HepG2 (cell line): Measurements from ENCODE around the gene NUDT22. TPM values are rescaled to one million over a fixed set of nuclear protein-coding genes. Genes with fewer than 3 reads are reported as not detected.

Experiments
- CENPX ChIP-seq: sonication (generic); formaldehyde crosslinking; IDR thresholded peaks from 2 replicates; pipeline ENCODE4 v1.9.0; 2021; ENCODE audit warnings: mild to moderate bottlenecking, missing genetic modification reagents, moderate library complexity
- DDIT3 ChIP-seq: sonication (generic); formaldehyde crosslinking; IDR thresholded peaks from 2 replicates; pipeline ENCODE4 v1.4.0; 2020; ENCODE audit warnings: mild to moderate bottlenecking, missing genetic modification reagents
- HOXA3 ChIP-seq: sonication (generic); formaldehyde crosslinking; IDR thresholded peaks from 2 replicates; pipeline ENCODE4 v1.5.0; 2020; ENCODE audit warnings: missing genetic modification reagents
- KDM5A ChIP-seq: fragments of 200-600 bp; sonication (generic); IDR thresholded peaks from 2 replicates; pipeline ENCODE4 v1.7.0; 2018; ENCODE audit warnings: antibody characterized with exemption, mild to moderate bottlenecking, low read length, borderline replicate concordance
- KLF15 ChIP-seq: sonication (generic); formaldehyde crosslinking; IDR thresholded peaks from 2 replicates; pipeline ENCODE4 v1.8.1; 2023; ENCODE audit warnings: borderline replicate concordance, mild to moderate bottlenecking, inconsistent platforms, missing genetic modification reagents, mixed read lengths
- MXI1 ChIP-seq: IDR thresholded peaks from 3 replicates; pipeline ENCODE4 v1.6.1; 2012; ENCODE audit warnings: low read depth, low read length, inconsistent platforms, borderline replicate concordance
- NFIB ChIP-seq: sonication (generic); formaldehyde crosslinking; IDR thresholded peaks from 2 replicates; pipeline ENCODE4 v1.9.0; 2021; ENCODE audit warnings: missing genetic modification reagents, mild to moderate bottlenecking, borderline replicate concordance
- ZBTB7B ChIP-seq: sonication (generic); formaldehyde crosslinking; IDR thresholded peaks from 2 replicates; pipeline ENCODE4 v1.4.0; 2020; ENCODE audit warnings: missing genetic modification reagents
- ZNF256 ChIP-seq: sonication (generic); formaldehyde crosslinking; conservative IDR thresholded peaks from 2 replicates; pipeline ENCODE4 v1.4.0; 2020; ENCODE audit warnings: missing genetic modification reagents
- ZNF296 ChIP-seq: sonication (generic); formaldehyde crosslinking; conservative IDR thresholded peaks from 2 replicates; pipeline ENCODE4 v1.5.0; 2020; ENCODE audit warnings: mild to moderate bottlenecking, missing genetic modification reagents
- ZNF30 ChIP-seq: sonication (generic); formaldehyde crosslinking; IDR thresholded peaks from 2 replicates; pipeline ENCODE4 v1.5.0; 2020; ENCODE audit warnings: mild to moderate bottlenecking, missing genetic modification reagents
- ZNF777 ChIP-seq: sonication (generic); formaldehyde crosslinking; IDR thresholded peaks from 2 replicates; pipeline ENCODE4 v1.4.0; 2020; ENCODE audit warnings: missing genetic modification reagents
- ZNF816 ChIP-seq: sonication (generic); formaldehyde crosslinking; IDR thresholded peaks from 2 replicates; pipeline ENCODE4 v1.8.0; 2022; ENCODE audit warnings: missing genetic modification reagents, mild to moderate bottlenecking, borderline replicate concordance
- ZNF850 ChIP-seq: sonication (generic); formaldehyde crosslinking; conservative IDR thresholded peaks from 2 replicates; pipeline ENCODE4 v1.9.0; 2021; ENCODE audit warnings: mild to moderate bottlenecking, missing genetic modification reagents
- ZZZ3 ChIP-seq: sonication (generic); formaldehyde crosslinking; IDR thresholded peaks from 2 replicates; pipeline ENCODE4 v1.4.0; 2020; ENCODE audit warnings: missing genetic modification reagents, mild to moderate bottlenecking, borderline replicate concordance
- polyA plus RNA-seq, 8 experiments: library from polyadenylated mRNA; depleted of rRNA in 3 of 8; stranded (reverse) in 7 of 8; unstranded in 1 of 8; fragments of >200 nt; fragmentation: Illumina TruSeq in 4 of 8; extraction: Trizol in 4 of 8; gene quantifications; 2 replicates each; pipeline versions ENCODE4 v1.2.1 to v1.2.3, GENCODE V29; 2011 to 2016; ENCODE audit warnings: low read depth in 4 of 8, missing spikeins in 1 of 8, mixed read lengths in 1 of 8; ENCODE audit not compliant: insufficient read depth in 1 of 8
- total RNA-seq, 5 experiments: library from RNA; depleted of rRNA; stranded (reverse); fragments of >200 nt; fragmentation: Illumina TruSeq; extraction: Trizol; gene quantifications; 2 replicates each; pipeline ENCODE4 v1.2.3, GENCODE V29; 2016; ENCODE audit warnings: low read depth in 1 of 5
- TF ChIP-seq, protein P1 (sequence below): sonication (generic); formaldehyde crosslinking; IDR thresholded peaks from 2 replicates; pipeline ENCODE4 v1.5.1; 2020; ENCODE audit warnings: missing genetic modification reagents, mild to moderate bottlenecking, borderline replicate concordance
- TF ChIP-seq, protein P2 (sequence below), 2 experiments: sonication (generic) in 1 of 2; formaldehyde crosslinking in 1 of 2; IDR thresholded peaks; 2 replicates each; pipeline versions ENCODE4 v1.4.0 to v1.6.1; 2016 to 2020; ENCODE audit warnings: borderline replicate concordance in 1 of 2, low read depth in 1 of 2, mild to moderate bottlenecking in 1 of 2, missing genetic modification reagents in 1 of 2
- TF ChIP-seq, protein P3 (sequence below): sonication (generic); formaldehyde crosslinking; IDR thresholded peaks from 2 replicates; pipeline ENCODE4 v1.4.0; 2020; ENCODE audit warnings: missing genetic modification reagents

NUDT22 gene
- total and polyA plus RNA-seq, 2 of the 13 experiments (the other 11 are each of a cell fraction or from before 2014, with no cell fraction given): 33.5 to 39.8 TPM

- TF ChIP-seq CENPX (no peak), ZNF30 (CRISPR knock-in tag) (no peak), NFIB (CRISPR knock-in tag) (no peak), KLF15 (CRISPR knock-in tag) (no peak), ZNF850 (CRISPR knock-in tag) (no peak; the same call in none of the 2 replicates), ZNF256 (CRISPR knock-in tag) (no peak), ZNF816 (CRISPR knock-in tag) (no peak; the same call in none of the 2 replicates), ZZZ3 (CRISPR knock-in tag) (no peak), ZNF296 (CRISPR knock-in tag) (no peak), MXI1 (no peak), DDIT3 (no peak), HOXA3 (CRISPR knock-in tag) (peak; percentile 22; the same call in 1 of the 2 replicates), ZBTB7B (CRISPR knock-in tag) (peak; percentile 0; the same call in 1 of the 2 replicates), KDM5A (no peak), ZNF777 (CRISPR knock-in tag) (no peak)
- TF ChIP-seq, protein P1, sequence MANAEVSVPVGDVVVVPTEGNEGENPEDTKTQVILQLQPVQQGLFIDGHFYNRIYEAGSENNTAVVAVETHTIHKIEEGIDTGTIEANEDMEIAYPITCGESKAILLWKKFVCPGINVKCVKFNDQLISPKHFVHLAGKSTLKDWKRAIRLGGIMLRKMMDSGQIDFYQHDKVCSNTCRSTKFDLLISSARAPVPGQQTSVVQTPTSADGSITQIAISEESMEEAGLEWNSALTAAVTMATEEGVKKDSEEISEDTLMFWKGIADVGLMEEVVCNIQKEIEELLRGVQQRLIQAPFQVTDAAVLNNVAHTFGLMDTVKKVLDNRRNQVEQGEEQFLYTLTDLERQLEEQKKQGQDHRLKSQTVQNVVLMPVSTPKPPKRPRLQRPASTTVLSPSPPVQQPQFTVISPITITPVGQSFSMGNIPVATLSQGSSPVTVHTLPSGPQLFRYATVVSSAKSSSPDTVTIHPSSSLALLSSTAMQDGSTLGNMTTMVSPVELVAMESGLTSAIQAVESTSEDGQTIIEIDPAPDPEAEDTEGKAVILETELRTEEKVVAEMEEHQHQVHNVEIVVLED: no peak
- TF ChIP-seq, protein P2, sequence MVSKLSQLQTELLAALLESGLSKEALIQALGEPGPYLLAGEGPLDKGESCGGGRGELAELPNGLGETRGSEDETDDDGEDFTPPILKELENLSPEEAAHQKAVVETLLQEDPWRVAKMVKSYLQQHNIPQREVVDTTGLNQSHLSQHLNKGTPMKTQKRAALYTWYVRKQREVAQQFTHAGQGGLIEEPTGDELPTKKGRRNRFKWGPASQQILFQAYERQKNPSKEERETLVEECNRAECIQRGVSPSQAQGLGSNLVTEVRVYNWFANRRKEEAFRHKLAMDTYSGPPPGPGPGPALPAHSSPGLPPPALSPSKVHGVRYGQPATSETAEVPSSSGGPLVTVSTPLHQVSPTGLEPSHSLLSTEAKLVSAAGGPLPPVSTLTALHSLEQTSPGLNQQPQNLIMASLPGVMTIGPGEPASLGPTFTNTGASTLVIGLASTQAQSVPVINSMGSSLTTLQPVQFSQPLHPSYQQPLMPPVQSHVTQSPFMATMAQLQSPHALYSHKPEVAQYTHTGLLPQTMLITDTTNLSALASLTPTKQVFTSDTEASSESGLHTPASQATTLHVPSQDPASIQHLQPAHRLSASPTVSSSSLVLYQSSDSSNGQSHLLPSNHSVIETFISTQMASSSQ (IDR thresholded peaks at IDR 0.05; ENCODE audit: low read depth): no peak
- TF ChIP-seq, protein P2 (CRISPR knock-in tag; IDR thresholded peaks at IDR 0.05; ENCODE audit: borderline replicate concordance): no peak
- TF ChIP-seq, protein P3, sequence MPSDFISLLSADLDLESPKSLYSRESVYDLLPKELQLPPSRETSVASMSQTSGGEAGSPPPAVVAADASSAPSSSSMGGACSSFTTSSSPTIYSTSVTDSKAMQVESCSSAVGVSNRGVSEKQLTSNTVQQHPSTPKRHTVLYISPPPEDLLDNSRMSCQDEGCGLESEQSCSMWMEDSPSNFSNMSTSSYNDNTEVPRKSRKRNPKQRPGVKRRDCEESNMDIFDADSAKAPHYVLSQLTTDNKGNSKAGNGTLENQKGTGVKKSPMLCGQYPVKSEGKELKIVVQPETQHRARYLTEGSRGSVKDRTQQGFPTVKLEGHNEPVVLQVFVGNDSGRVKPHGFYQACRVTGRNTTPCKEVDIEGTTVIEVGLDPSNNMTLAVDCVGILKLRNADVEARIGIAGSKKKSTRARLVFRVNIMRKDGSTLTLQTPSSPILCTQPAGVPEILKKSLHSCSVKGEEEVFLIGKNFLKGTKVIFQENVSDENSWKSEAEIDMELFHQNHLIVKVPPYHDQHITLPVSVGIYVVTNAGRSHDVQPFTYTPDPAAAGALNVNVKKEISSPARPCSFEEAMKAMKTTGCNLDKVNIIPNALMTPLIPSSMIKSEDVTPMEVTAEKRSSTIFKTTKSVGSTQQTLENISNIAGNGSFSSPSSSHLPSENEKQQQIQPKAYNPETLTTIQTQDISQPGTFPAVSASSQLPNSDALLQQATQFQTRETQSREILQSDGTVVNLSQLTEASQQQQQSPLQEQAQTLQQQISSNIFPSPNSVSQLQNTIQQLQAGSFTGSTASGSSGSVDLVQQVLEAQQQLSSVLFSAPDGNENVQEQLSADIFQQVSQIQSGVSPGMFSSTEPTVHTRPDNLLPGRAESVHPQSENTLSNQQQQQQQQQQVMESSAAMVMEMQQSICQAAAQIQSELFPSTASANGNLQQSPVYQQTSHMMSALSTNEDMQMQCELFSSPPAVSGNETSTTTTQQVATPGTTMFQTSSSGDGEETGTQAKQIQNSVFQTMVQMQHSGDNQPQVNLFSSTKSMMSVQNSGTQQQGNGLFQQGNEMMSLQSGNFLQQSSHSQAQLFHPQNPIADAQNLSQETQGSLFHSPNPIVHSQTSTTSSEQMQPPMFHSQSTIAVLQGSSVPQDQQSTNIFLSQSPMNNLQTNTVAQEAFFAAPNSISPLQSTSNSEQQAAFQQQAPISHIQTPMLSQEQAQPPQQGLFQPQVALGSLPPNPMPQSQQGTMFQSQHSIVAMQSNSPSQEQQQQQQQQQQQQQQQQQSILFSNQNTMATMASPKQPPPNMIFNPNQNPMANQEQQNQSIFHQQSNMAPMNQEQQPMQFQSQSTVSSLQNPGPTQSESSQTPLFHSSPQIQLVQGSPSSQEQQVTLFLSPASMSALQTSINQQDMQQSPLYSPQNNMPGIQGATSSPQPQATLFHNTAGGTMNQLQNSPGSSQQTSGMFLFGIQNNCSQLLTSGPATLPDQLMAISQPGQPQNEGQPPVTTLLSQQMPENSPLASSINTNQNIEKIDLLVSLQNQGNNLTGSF: 0 out of 2 replicates have a peak, but pooled peaks have one; percentile 17
Measured at GRCh38 chr11:64226507-64227051, 505 bp downstream of the NUDT22 start (continued).
